Epidermal melanocyte (primary cell): ENCODE data around the gene TLR9.
"Not testable (repeated sequence)": the region's sequence is repeated elsewhere in the genome, so short reads cannot be mapped to it uniquely, and the experiment has no call there.

Source experiments
- DNase-seq: peaks from one replicate; pipeline ENCODE4 v3.0.0; 2011; ENCODE audit warnings: low spot score; ENCODE audit not compliant: insufficient read length

TLR9 gene

GRCh38 chr3:52195291-52195597 is 30.2 kb downstream of the TLR9 start:
- DNase-seq: no peak

DNA sequence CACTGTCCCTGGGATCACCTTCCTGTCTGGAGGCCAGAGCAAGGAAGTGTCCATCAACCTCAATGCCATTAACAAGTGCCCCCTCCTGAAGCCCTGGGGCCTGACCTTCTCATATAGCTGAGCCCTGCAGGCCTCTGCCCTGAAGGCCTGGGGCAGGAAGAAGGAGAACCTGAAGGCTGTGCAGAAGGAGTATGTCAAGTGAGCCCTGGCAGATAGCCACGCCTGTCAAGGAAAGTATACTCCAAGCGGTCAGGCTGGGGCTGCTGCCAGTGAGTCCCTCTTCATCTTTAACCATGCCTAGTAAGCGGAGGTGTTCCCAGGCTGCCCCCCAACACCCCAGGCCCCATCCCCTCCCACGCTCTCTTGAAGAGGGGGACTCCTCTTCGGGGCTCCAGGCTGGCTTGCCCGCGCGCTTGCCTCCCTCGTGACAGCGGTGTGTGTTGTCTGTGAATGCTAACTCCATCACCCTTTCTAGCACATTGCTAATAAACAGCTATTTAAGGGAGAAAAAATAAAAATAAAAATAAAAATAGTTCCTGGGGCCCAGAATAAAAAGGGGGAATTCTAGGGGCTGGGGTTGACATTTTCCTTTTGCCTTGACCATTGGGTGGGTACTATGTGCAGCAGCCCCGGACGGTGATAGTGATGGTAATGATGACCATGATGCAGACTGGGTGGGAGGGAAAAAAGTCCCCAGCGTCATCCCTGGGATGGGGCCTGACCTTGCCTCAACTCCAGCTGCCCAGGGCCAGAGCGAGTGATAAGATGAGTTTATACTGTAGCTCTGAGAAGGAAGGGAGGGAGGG is 30.8 kb downstream of the TLR9 start:
- DNase-seq: no peak

GRCh38 chr3:52193065-52193464 is 32.4 kb downstream of the TLR9 start:
- no peak for DNase-seq

DNA sequence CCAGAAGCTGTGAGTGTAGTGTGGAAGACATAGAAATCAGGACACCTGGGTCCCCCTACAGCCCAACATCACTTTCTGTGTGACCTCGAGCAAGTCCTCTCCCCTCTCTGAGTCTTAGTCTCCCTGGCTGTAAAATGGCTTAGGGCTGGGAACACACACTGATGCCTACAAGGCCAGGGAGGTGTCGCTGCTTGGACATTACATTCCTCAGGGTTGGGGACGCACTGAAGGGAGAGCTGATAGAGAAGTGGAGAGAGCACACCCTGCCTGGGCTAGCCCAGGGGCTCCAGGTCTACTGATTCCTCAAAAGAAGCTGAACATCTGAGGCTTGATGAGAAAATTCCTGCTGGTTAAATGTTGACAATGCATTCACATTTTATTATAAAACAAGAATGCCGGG is 33.8 kb downstream of the TLR9 start:
- DNase-seq: no peak

GRCh38 chr3:52190294-52191074 is 35.0 kb downstream of the TLR9 start:
- no peak for DNase-seq

GRCh38 chr3:52188556-52188955 is 36.9 kb downstream of the TLR9 start:
- DNase-seq: no peak

DNA sequence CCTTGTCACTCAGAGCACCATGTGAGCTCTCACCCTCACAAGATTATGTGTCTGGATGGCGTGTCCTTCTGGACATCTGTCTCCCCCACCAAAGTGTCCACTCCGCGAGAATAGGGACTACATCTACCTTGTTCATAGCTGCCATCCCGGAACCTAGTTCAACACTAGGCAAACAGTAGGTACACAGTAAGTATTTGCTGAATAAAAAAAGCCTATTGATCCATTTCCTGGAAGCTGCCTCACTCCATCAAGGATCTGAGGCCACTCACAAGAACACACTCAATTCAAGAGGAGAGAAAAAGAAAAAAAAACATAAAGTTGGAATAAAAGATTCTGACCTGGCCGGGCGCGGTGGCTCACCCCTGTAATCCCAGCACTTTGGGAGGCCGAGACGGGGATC is 38.7 kb downstream of the TLR9 start:
- DNase-seq: no peak

DNA sequence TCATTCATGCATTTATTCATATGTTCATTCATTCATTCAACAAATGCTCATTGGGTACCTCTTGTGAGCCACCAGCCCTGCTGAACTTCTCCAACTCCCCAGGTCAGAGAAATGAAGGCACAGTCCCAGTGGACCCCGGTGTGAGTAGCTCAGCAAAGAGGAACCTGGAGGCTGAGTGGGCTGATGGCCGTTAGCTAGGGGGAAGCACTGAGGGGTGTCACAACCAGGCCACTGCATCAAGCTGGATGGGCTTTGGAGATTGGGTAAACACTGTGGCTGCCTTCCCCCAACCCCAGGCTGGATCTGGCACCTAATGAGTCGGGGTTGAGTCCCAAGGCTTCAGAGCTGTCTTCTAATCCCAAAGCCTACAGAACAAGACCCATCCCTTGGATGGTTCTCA is 39.6 kb downstream of the TLR9 start:
- DNase-seq: no peak

GRCh38 chr3:52185311-52185710 is 40.1 kb downstream of the TLR9 start:
- no peak for DNase-seq

GRCh38 chr3:52184690-52185089 is 40.8 kb downstream of the TLR9 start:
- no peak for DNase-seq

DNA sequence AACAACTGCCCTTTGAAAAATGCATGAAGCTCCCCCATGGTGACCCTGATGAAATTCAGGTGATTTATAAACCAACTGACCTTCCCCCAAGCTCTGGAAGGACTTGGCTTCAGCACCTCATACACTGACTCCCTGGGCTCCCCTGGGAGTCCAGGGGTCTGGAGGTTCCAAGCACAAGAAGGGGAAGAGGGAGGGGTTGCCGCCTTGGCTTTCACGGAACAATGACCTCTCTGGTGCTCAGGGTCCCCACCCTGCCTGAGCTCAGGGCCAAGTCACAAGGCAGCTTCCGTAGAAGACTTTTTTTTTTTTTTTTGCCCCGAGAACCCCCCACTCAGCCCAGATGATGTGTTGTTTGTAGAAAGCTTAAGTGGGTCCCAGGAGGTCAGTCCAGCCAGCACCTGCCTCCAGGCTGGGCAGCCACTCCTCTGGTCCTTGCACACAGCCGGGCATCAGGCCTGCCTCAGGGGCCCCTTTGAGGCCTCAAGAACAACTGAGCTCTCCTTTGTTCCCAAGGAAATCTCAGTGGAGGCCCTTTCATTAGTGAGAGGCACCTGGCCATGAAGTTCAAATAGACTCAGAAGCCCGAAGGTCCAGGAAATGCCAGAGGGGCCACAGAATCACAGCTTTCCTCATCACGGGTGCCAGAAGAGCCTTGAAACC is 41.5 kb downstream of the TLR9 start:
- DNase-seq: no peak

- no peak for DNase-seq
Observed at GRCh38 chr3:52182691-52183090, 42.8 kb downstream of the TLR9 start.

- no peak for DNase-seq
Observed at GRCh38 chr3:52182196-52182595, 43.2 kb downstream of the TLR9 start.

GRCh38 chr3:52181543-52181942 is 43.9 kb downstream of the TLR9 start:
- no peak for DNase-seq

DNA sequence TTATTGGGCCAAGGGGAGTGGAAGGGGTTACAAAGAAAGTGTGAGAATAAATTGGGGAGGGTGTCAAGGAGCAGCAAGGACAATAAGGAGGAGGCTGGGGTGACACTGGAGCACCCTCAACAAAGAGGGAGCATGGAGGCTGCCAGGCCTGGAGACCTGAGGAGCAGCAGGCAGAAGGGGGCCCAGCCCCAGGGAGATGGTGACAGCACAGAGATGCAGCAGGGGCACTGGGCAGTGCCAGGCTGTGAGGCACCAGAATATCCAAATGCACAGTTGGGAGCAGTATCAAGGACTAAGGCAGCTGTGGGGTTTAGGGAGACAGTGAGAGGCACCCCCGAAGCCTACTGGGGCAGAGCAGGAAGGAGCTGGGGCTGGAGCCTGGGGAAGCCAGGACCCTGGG is 46.9 kb downstream of the TLR9 start:
- DNase-seq: no peak

GRCh38 chr3:52178126-52178525 is 47.3 kb downstream of the TLR9 start:
- not testable (repeated sequence) for DNase-seq

GRCh38 chr3:52177701-52178042 is 47.8 kb downstream of the TLR9 start:
- no peak for DNase-seq

GRCh38 chr3:52176951-52177700 is 48.3 kb downstream of the TLR9 start:
- DNase-seq: no peak

- no peak for DNase-seq
Observed at GRCh38 chr3:52176180-52176752, 49.2 kb downstream of the TLR9 start.

GRCh38 chr3:52175416-52176179 is 49.8 kb downstream of the TLR9 start:
- no peak for DNase-seq

DNA sequence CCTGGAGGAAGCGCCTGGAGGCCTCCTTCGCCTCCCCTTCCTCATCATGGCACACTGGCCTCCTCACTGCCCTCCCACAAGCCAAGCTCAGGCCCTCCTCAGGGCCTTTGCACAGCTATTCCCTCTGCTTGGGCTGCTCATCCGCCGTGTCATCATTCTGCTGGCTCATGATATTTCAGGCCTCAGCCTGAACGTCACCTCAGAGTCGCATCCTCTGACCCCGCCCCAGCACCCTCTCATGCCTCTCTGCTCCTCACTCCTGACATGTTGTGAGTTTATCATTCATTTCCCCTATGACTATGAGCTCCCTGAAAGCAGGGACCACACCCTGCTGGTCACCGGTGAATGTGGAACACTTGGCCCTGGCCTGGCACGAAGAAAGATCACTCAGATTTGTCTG is 50.5 kb downstream of the TLR9 start:
- DNase-seq: no peak
